Activated CD8-positive, alpha-beta memory T cell treated with anti-CD3 and anti-CD28 coated beads for 48 hours (primary cell): ENCODE measurements around the gene ACOT12.
"Not testable (repeated sequence)": the region's sequence is repeated elsewhere in the genome, so short reads cannot be mapped to it uniquely, and the experiment has no call there.

Experiments used
- DNase-seq, 3 experiments: peaks; one replicate each; pipeline ENCODE4 v3.0.0-alpha.2; 2020; ENCODE audit warnings: low read depth in 2 of 3, low spot score in 2 of 3

Gene ACOT12

DNA sequence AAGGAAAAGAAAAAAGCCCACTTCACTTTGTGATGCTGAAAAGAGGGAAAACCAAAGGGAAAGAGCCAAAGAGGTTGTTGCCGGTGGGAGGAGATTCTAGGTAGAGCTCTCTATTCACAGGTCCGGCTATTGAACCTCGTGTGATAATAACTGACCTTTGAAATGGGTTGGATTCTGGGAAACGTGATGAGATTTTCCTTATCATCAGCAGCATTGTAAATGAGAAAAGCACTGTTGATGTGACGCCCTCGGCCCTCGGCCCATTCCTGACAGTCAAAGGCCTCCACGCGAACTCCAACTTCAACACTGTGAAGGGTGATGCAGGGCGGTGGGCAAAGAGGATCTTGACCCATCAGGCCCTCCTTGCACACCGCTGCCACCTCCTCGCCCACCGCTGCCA is 49.2 kb downstream of the ACOT12 start:
- DNase-seq: no peak

DNA sequence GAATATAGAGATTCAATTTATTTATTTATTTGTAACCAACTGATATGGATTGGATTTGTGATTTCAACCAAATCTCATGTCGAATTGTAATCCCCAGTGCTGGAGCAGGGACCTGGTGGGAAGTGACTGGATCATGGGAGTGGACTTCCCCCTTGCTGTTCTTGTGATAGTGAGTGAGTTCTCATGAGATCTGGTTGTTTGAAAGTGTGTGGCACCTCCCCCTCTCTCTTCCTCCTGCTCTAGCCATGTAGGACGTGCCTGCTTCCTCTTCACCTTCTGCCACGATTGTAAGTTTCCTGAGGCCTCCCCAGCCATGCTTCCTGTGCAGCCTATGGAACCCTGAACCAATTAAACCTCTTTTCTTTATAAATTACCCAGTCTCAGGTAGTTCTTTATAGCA is 55.7 kb downstream of the ACOT12 start:
- not testable (repeated sequence) for DNase-seq

DNA sequence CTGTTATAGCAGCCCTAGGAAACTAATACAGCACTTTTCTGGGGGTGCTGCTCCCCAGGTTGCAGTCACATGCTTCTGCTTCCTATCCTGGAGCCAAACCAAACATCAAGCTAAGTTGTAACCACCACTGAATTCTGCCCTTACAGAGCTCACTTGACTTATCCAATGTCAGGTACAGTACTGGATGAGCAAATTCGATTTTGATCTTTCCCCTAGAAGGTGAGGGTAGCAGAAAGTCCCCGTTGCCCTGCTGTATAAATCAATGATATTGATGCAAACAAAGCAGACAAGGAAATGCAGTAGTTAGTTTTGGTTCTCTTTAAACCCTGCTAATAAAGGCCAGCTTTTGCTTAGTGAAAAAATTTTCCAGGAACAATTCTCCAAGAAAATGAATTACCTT is 56.1 kb downstream of the ACOT12 start:
- DNase-seq: no peak

DNA sequence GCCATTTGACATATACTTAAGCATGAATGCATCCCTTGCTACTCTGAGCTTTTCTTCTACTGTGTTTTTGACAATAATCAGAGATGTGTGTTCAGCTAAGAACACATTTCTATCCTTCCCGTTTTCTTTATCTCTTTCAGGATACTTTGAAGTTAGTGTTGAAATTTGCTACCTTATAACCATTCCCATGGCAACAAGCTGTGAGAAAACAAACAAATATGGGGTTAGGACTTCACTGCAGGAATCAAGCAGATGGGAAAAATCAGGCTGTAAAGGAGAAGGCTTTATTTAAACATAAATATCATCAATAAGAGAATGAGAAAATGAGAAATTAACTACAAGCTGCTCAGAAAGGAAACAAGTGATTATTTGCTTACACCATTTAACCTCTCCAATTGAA is 57.4 kb downstream of the ACOT12 start:
- DNase-seq: no peak

DNA sequence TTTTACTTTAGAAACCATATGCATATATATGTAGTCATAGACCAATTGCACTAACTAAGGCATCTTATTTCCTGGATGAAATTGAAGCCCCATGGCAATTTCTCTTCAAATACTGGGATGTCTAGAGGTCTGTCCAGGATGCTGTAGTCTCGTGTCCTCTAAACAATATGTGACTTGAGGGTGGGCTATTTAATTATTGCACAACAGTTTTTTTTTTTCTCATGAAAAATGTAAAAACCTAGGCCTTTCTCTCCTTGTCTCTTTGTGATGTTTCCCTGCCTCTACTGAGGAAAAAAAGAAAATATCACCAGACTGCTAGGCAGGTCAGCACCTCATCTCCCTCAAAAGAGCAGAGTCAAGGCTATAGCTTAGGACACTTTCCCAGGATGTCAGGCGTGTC is 58.0 kb downstream of the ACOT12 start:
- DNase-seq: no peak

DNA sequence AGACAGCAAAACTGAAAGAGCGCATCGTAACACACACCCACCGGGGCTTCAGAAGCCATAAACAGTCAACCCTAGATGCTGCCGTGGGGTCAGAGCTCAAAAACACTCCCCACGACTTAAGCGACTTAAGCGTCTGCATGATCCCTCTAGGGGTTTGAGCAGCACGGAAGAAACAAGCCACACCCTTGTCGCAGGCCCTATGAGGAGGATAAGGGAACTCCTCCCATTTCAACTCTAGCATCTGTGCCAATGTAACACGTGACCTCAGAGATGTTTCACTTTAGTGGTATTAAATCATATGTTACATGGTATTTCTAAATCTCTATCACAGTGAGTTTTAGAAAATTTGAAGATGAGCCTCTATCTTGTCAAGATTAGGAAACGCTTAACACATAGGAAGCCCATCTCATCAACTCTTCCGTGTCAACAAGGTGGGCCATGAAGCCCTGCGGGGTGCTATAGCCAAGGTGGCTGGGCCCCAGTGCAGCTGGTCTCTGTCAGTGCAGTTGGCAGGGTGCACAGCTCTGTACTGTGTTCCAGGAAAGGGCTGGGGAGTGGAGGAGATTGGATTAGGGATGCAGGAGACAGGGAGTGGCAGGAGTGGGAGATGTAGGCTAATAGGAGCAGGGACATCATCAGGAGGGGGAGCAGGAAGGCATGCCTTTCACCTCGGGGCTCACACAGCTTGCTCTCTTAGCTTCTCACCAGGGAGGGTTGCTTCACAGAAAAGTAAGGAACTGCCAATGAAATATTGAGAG is 59.5 kb downstream of the ACOT12 start:
- DNase-seq: no peak

DNA sequence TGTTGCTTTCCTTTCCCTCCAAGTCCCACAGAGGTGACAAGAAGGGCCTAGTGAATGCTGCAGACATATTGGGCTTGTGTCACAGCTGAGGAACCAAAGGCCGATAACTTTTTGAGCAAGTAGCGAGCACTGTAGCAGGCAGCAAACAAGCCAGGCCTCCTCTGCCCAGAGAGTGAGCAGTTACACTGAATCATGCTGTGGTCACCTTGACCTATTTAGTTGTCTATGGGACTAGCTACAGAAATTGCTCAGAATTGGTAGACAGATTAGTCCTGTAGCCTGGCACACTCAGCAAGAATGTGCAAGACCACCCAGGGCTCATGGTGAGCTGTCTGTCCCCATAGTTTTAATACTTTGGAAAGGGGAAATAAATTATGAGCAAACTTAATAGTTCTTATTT is 67.4 kb downstream of the ACOT12 start:
- DNase-seq: no peak

DNA sequence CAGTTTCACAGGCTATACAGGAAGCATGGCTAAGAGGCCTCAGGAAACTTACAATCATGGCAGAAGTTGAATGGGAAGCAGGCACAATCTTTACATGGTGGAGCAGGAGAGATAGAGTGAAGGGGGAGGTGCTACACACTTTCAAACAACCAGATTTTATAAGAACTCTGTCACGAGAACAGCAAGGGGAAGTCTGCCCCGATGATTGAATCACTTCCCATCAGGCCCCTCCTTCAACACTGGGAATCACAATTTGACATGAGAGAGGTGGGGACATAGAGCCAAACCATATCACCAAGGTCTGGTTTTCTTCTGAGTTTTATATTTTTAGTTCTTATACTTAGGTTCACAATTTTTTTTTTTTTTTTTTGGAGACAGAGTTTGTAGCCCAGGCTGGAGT is 76.4 kb downstream of the ACOT12 start:
- DNase-seq: no peak

DNA sequence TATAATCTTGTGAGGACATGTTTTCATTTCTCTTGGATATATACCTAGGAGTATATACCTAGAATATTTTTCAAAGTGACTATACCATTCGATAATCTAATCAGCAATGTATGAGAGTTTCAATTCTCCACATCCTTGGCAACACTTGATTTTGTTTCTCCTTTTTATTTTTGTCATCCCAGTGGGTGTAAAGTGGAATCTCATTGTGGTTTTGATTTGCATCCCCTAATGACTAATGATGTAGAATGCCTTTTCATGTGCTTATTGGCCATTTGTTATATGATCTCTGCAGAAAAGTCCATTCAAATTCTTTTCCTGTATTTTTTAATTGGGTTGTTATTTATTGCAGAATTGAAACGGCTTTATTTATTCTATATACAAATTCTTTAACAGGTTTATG is 77.4 kb downstream of the ACOT12 start:
- no peak for DNase-seq

DNA sequence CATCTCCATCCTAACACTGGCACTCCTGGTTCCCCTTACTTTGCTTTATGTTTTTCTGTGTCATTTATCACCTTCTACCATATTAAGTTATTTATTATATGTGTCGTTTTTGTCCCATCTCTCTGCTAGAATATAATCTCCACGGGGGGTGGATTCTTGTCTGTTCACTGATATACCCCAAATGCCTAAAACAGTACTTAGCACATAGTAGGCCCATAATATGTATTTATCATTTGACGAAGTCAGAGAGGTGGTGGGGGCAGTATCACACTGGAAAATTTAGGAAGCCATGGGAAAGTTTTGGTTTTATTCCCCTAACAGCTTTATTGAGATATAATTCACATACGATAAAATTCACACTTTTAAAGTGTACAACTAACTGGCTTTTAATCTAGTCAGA is 78.1 kb downstream of the ACOT12 start:
- no peak for DNase-seq

DNA sequence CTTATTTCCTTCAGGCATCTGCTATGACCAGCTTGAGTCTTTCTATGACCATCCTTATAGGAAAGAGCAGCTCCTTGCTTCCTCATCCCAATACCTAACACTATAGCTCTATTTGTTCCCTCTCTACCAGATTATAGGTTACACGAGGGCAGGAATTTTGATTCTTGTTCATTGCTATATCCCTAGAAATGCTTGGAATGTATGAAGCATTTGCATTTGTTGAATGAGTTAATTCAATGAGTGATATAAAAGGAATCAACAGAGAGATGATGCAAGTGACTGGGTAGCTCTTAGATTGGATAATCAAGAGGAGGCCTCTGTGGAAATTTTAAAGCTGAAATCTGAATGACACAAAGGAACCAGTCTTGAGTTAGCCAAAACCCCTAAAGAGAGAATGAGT is 78.6 kb downstream of the ACOT12 start:
- DNase-seq: no peak

DNA sequence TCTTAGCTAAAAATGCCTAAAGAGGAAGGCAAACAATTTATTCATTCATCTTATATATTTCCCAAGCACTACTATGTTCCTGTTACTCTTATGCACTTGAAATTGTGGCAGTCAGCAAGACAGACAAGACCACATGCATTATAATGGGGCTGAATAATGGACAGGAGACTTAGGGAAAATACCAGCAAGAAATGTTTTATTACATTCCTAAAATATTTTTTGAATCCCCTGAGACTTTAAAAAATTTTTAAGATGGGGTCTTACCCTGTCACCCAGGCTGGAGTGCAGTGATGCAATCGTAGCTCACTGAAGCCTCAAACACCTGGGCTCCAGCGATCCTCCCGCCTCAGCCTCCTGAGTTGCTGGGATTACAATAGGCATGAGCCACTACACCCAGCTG is 79.4 kb downstream of the ACOT12 start:
- no peak for DNase-seq

DNA sequence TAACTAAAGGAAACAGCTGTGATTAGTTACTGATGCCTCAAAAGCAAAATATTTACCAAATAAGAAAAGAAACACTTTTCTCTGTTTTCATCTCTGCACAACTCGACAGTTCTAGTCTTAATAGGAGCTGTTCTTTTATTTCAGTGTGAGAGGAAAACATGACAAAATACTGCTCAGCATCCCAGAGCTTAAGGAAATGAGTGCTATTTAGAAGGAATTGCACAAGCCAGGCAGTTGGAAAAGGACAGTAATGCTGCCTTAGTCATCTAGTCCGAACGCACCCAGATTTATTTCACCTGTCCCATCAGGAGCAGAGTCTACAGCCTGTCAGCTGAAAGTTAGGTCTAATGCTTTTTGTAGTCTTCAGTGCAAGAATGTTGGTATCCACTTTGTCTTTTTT is 80.2 kb downstream of the ACOT12 start:
- no peak for DNase-seq

DNA sequence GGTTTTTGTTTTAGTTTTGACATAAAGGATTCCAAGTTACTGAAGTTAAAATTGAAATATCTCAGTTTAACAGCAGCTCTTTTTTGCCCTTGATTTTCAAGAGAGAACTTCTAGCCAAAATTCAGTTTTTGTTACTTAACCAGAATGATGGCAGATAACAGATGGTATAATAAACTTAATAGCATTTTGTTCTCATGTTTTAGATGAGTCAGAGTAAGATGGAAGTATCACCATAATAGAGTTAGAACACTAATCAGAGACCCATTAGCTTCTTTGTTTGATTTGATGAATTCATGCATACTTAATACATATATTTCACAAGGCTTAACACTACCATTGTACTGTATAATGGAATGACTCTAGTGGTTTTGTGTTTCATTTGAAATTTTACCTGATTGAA is 80.7 kb downstream of the ACOT12 start:
- DNase-seq: no peak

DNA sequence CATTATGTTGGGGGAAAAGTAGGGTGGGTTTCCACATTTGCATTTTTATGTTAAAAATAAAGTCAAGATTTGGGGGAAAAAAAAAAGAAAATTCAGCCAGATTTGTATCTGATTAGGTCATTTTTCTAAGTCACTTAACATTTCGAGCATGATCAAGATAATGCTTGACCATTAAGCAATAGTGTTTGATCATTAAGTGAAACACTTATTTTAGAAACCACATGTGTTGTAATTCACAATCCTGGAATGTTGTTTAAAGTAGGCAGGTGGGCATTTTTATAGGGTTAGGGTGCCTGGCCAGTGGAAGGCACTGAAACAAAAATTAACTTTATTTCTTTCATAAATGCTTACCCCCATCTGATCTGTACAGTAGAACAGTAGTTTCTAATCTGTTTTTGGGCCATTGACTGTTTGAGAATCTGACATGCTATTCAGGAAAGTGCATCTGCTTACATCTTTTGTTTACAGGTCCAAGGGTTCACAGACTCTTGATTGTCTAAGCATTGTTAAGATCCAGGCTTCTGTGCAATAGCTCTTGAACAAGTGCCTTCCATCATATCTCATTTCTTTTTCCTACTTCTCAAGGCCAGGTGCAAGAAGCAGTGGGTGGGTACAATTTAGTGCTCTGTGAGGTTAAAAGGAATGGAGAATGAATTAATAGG is 83.4 kb downstream of the ACOT12 start:
- no peak for DNase-seq

DNA sequence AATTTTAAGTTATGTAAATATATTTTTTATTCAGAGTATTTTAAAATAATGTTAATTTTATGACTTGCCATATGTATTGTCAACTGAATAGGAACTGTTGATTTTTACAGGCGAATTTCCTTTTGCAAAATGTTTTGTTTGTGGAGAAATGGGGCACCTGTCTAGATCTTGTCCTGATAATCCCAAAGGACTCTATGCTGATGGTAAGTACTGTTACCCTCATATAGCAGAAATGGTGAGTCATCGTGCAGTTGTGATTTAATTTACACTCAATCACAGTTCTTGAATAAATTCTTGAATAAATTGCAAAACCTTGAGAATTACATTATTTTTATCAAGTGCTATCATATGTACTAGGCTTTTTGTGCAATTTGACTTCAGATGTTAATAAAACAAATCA is 85.1 kb downstream of the ACOT12 start:
- DNase-seq: no peak

DNA sequence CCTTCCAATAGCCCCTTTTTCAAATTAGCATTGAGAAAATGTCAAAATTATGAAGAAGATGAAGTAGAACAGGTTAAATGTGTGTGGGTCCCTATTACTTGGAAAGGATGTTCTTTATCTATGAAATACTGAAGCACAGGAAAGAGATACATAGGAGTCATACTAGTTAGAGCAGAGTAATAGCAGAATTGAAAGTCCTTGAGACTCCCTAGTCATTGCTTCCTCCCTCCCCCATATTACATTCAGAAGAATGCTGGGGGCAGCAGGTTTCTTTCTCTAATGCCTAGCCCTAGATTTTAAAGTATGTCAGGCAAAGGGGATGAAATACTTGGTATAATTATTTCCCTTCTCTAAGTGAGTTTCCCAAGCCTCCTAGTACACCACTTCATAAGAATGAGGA is 88.1 kb downstream of the ACOT12 start:
- no peak for DNase-seq

DNA sequence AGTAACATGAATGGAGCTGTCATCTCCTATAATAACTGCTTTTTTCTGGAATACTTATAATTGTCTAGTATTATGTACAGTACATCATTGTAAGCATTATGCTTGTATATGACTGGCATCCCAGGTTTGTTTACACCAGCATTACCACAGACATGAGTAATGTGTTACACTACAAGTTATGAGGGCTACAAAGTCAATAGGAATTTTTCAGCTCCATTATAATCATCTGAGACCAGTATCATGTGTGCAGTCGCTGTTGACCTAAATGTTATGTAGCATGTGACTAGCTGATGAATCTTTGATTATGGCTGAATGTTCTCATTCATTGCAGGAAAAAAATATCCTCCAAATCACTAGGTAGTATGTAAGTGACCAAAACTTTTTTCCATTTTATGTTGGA is 90.4 kb downstream of the ACOT12 start:
- no peak for DNase-seq

DNA sequence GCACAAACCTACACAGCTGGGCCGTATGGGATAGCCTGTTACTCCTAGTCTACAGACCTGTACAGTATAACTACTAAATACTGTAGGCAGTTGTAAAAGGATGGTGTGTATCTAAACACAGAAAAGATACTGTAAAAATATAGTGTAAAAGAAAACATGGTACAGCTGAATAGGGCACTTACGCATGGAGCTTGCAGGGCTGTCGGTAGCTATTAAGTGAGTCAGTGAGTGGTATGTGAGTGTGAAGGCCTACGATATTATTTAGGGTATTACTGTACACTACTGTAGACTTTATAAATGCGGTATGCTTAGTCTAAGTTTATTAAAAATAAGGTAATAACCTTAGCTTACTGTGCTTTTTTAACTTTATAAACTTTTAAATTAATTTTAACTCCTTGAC is 91.3 kb downstream of the ACOT12 start:
- DNase-seq: no peak

DNA sequence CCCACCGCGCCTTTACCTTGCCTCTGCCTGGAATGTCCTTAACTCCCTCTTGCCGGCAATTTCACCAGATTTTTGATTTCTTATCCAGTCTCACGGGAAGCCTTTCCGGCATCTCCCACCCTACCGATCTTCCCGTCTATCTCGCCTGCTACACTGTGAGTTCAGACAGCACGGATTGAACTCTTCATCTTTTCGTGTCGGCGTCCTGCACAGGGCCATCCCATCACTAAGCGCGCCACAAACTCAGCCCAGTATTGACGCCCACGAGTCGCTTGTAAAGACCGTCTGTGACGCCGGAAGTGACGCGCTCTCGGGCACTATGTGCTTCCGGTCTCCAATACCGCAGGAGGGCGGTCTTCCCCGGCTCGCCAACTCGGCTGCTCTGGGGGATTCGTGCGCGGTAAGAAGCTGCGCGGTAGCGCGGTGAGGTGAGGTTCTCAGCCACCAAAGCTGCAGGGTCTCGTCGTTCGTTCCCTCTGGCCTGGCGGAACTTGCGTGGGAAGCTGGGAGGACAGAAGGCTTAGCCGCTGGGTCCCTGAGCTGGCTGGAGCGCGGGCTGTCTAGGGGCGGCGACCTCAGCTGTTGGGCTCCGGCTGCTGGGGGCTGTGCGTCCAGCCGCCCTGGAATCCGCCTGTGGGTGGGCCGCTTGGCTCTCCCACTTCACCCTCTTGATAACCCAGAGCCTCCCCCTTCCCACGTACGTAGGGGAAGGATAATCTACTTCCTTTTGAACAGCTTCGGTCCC is 92.5 kb downstream of the ACOT12 start, which contains the start of gene ZCCHC9:
Gene ZCCHC9 (plus strand): TSS at position 317 of the 745 bp plus-strand sequence. CDS start 3,171 bp downstream, outside the sequence.
- peak; percentile 72 to 84 (median 84) for DNase-seq

DNA sequence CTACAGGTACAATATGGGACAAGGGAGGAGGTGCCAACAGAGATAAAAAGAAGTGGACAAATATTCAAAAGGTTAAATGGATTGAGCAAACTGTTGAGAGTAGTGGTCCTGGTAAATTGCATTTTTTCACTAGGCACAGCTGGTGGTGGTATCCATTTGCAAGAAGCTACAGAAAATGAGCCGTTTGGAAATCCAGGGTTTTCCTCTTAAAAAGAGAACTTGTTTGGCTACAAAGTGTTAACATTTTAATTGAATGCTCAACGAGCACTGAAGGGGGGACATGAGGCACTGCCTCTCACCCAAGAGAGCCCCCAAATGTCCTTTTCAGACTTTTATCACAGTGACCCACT is 93.0 kb downstream of the ACOT12 start:
- no peak for DNase-seq

DNA sequence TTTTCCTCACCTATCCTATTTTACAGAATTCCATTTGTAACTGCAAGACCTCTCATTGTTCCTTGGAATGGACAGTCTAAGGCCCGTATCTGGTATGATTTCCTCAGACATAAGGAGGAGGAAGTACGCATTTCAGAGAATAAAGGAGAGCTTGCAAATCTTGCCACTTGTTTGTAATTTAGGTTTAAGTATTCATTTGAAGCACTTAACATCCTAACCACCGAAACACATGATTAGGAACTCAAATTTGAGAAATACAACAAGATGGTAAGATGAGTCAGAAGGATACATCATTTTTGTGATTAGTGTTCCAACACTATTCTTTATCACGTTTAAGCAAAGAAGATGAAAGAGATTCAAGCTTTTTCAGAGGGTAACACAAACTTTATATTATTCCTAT is 96.4 kb downstream of the ACOT12 start:
- no peak for DNase-seq
